HEK293 (cell line): ENCODE results near the gene ITIH2.

Experiments
- CTCF ChIA-PET: fragments of 350-600 bp; formaldehyde crosslinking; extraction: SDS; loops from one replicate; lab custom pipeline; 2021; ENCODE audit warnings: antibody characterized with exemption; lab: Yijun Ruan, JAX
- POLR2A ChIA-PET: fragments of 300-600 bp; formaldehyde crosslinking; extraction: SDS; loops from one replicate; lab custom pipeline; 2020; ENCODE audit warnings: antibody characterized with exemption, inconsistent platforms; lab: Yijun Ruan, JAX
- H3K27ac ChIP-seq: fragments of 200-500 bp; sonication (Bioruptor generic); 2 replicates; pipeline ENCODE4 v1.5.1; 2014; ENCODE audit warnings: low read depth, low read length, control low read depth, inconsistent platforms; ENCODE audit errors: extremely low read depth
- H3K36me3 ChIP-seq, 2 experiments: fragments of 200-500 bp in 1 of 2; sonication (Bioruptor generic) in 1 of 2; 1 replicate in 1 of 2; 2 replicates in 1 of 2; pipeline ENCODE4 v1.5.1; 2014 to 2017; ENCODE audit warnings: inconsistent platforms in 2 of 2, low read length in 2 of 2; ENCODE audit not compliant: control insufficient read depth in 2 of 2, insufficient read depth in 1 of 2
- H3K4me1 ChIP-seq: fragments of 200-500 bp; sonication (Bioruptor generic); 2 replicates; pipeline ENCODE4 v1.5.1; 2014; ENCODE audit warnings: mild to moderate bottlenecking, low read length, inconsistent platforms; ENCODE audit not compliant: control insufficient read depth, insufficient read depth
- H3K4me3 ChIP-seq: 2 replicates; pipeline ENCODE4 v1.5.1; 2011; ENCODE audit warnings: low read depth, mild to moderate bottlenecking, control low read depth, low read length, moderate library complexity
- H3K9me3 ChIP-seq: fragments of 200-500 bp; sonication (Bioruptor generic); 2 replicates; pipeline ENCODE4 v1.5.1; 2014; ENCODE audit warnings: low read depth, low read length, inconsistent platforms; ENCODE audit not compliant: control insufficient read depth, insufficient read depth
- BCL11B ChIP-seq: fragments of 450-650 bp; formaldehyde crosslinking; IDR thresholded peaks from 2 replicates; pipeline ENCODE4 v1.5.1; 2016; ENCODE audit warnings: low read depth, missing biosample characterization, missing genetic modification characterization
- GLI2 ChIP-seq: fragments of 450-650 bp; formaldehyde crosslinking; IDR thresholded peaks from 2 replicates; pipeline ENCODE4; 2017; ENCODE audit warnings: missing biosample characterization, missing genetic modification characterization, low read depth, borderline replicate concordance
- KLF7 ChIP-seq: fragments of 450-650 bp; formaldehyde crosslinking; IDR thresholded peaks from 2 replicates; pipeline ENCODE4 v1.5.1; 2016; ENCODE audit warnings: missing biosample characterization, missing genetic modification characterization, borderline replicate concordance
- OSR2 ChIP-seq: fragments of 450-650 bp; formaldehyde crosslinking; IDR thresholded peaks from 2 replicates; pipeline ENCODE4 v1.5.1; 2016; ENCODE audit warnings: missing biosample characterization, missing genetic modification characterization
- SP7 ChIP-seq: fragments of 450-650 bp; formaldehyde crosslinking; IDR thresholded peaks from 2 replicates; pipeline ENCODE4 v1.5.1; 2016; ENCODE audit warnings: missing biosample characterization, missing genetic modification characterization
- TCF7L2 ChIP-seq: IDR thresholded peaks from 2 replicates; pipeline ENCODE4 v1.6.1; 2011; ENCODE audit warnings: low read depth, mild to moderate bottlenecking, inconsistent platforms, low read length, moderate library complexity, borderline replicate concordance
- YY1 ChIP-seq: fragments of 450-650 bp; formaldehyde crosslinking; IDR thresholded peaks from 2 replicates; pipeline ENCODE4 v1.5.1; 2018; ENCODE audit warnings: missing biosample characterization, missing genetic modification characterization
- ZBTB8A ChIP-seq: fragments of 450-650 bp; formaldehyde crosslinking; IDR thresholded peaks from 2 replicates; pipeline ENCODE4 v1.5.1; 2016; ENCODE audit warnings: missing biosample characterization, missing genetic modification characterization
- ZFP3 ChIP-seq: fragments of 450-650 bp; formaldehyde crosslinking; IDR thresholded peaks from 2 replicates; pipeline ENCODE4 v1.5.1; 2016; ENCODE audit warnings: low read depth, missing biosample characterization, missing genetic modification characterization
- ZNF114 ChIP-seq: fragments of 450-650 bp; formaldehyde crosslinking; IDR thresholded peaks from 2 replicates; pipeline ENCODE4 v1.5.0; 2017; ENCODE audit warnings: missing biosample characterization, missing genetic modification characterization
- ZNF16 ChIP-seq: fragments of 450-650 bp; formaldehyde crosslinking; IDR thresholded peaks from 2 replicates; pipeline ENCODE4 v1.5.1; 2016; ENCODE audit warnings: low read depth, missing biosample characterization, missing genetic modification characterization
- ZNF175 ChIP-seq: fragments of 450-650 bp; formaldehyde crosslinking; IDR thresholded peaks from 2 replicates; pipeline ENCODE4 v1.5.1; 2016; ENCODE audit warnings: missing biosample characterization, missing genetic modification characterization
- ZNF19 ChIP-seq: fragments of 450-650 bp; formaldehyde crosslinking; IDR thresholded peaks from 2 replicates; pipeline ENCODE4; 2016; ENCODE audit warnings: missing biosample characterization, missing genetic modification characterization, low read depth
- ZNF302 ChIP-seq: fragments of 450-650 bp; formaldehyde crosslinking; IDR thresholded peaks from 2 replicates; pipeline ENCODE4 v1.5.1; 2016; ENCODE audit warnings: missing biosample characterization, missing genetic modification characterization, low read depth
- ZNF354C ChIP-seq: fragments of 450-650 bp; formaldehyde crosslinking; IDR thresholded peaks from 2 replicates; pipeline ENCODE4 v1.5.1; 2016; ENCODE audit warnings: missing biosample characterization, missing genetic modification characterization, low read depth, borderline replicate concordance
- ZNF366 ChIP-seq: fragments of 450-650 bp; formaldehyde crosslinking; conservative IDR thresholded peaks from 2 replicates; pipeline ENCODE4 v1.5.1; 2016; ENCODE audit warnings: missing biosample characterization, missing genetic modification characterization
- ZNF394 ChIP-seq: fragments of 450-650 bp; formaldehyde crosslinking; IDR thresholded peaks from 2 replicates; pipeline ENCODE4 v1.5.1; 2016; ENCODE audit warnings: missing biosample characterization, missing genetic modification characterization, mild to moderate bottlenecking, moderate library complexity, borderline replicate concordance
- ZNF404 ChIP-seq: fragments of 450-650 bp; formaldehyde crosslinking; IDR thresholded peaks from 2 replicates; pipeline ENCODE4 v1.5.1; 2017; ENCODE audit warnings: missing biosample characterization, missing genetic modification characterization
- ZNF449 ChIP-seq: fragments of 450-650 bp; formaldehyde crosslinking; IDR thresholded peaks from 2 replicates; pipeline ENCODE4 v1.5.1; 2017; ENCODE audit warnings: missing biosample characterization, mild to moderate bottlenecking, missing genetic modification characterization, moderate library complexity
- ZNF561 ChIP-seq: fragments of 450-650 bp; IDR thresholded peaks from 2 replicates; pipeline ENCODE4 v1.5.1; 2018; ENCODE audit warnings: missing biosample characterization, missing genetic modification characterization, borderline replicate concordance
- ZNF585B ChIP-seq: fragments of 450-650 bp; formaldehyde crosslinking; IDR thresholded peaks from 2 replicates; pipeline ENCODE4 v1.5.1; 2016; ENCODE audit warnings: missing biosample characterization, missing genetic modification characterization
- ZNF792 ChIP-seq: fragments of 450-650 bp; formaldehyde crosslinking; IDR thresholded peaks from 2 replicates; pipeline ENCODE4 v1.5.1; 2016; ENCODE audit warnings: missing biosample characterization, missing genetic modification characterization
- TF ChIP-seq, protein P1 (sequence below): fragments of 450-650 bp; formaldehyde crosslinking; IDR thresholded peaks from 2 replicates; pipeline ENCODE4 v1.5.1; 2016; ENCODE audit warnings: missing biosample characterization, missing genetic modification characterization, borderline replicate concordance
- TF ChIP-seq, protein P2 (sequence below): fragments of 450-650 bp; formaldehyde crosslinking; IDR thresholded peaks from 2 replicates; pipeline ENCODE4 v1.5.1; 2016; ENCODE audit warnings: missing biosample characterization, missing genetic modification characterization
- TF ChIP-seq, protein P3 (sequence below): fragments of 450-650 bp; formaldehyde crosslinking; IDR thresholded peaks from 2 replicates; pipeline ENCODE4 v1.5.1; 2016; ENCODE audit warnings: missing biosample characterization, missing genetic modification characterization

The ITIH2 gene

DNA sequence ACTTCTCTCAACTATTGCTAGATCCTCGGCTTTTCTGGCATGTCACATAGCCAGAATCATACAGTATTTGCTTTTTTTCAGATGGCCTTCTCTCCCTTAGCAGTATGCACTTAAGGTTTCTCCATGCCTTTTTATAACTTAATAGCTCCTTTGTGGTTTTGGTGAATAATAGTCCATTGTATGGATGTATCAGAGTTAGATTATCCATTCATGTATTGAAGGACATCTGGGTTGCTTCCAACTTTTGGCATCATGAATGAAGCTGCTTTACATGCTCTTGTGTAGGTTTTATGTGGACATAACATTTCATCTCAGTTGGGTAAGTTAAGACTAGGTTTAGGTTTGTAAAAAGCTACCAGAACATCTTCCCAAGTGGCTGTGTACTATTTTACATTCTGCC lies 89.4 kb downstream of the ITIH2 start:
- Histone ChIP-seq H3K4me3 (no peak overlapping the region), H3K36me3 (peaks cover 8 to 39% of the 10 kb centered on the region in 2 experiments), H3K4me1 (peaks cover 13% of the 10 kb centered on the region), H3K27ac (no peak overlapping the region), H3K9me3 (no peaks in the 10 kb centered on the region)
- TF ChIP-seq ZNF792 (tag by site-specific recombination), result no peak
- ChIA-PET POLR2A (interaction anchor here (0.6 kb wide), 1 partner anchor 223 kb away, joined by 4 read pairs; no protein-coding TSS in a partner anchor), CTCF (interaction anchor here (0.5 to 0.7 kb wide), 3 partner anchors 11 to 761 kb away, joined by 3 read pairs; no protein-coding TSS in a partner anchor)

GRCh38 chr10:7794251-7795026 lies 91.3 kb downstream of the ITIH2 start:
- ChIA-PET POLR2A (interaction anchor here (1.6 kb wide), 1 partner anchor 24 kb away, joined by 3 read pairs; the partner anchor contains the start of gene TAF3), CTCF (interaction anchor here (0.6 kb wide), 1 partner anchor 1780 kb away, joined by 4 read pairs; no protein-coding TSS in a partner anchor)
- H3K36me3 ChIP-seq, result peaks cover 27 to 56% of the 10 kb centered on the region in 2 experiments
- H3K4me1 ChIP-seq, result peaks cover 12% of the 10 kb centered on the region
- H3K9me3 ChIP-seq, result no peaks in the 10 kb centered on the region
- no peak overlapping the region for H3K4me3 ChIP-seq
- no peak for TF ChIP-seq ZNF19
- TF ChIP-seq ZNF175 (tag by site-specific recombination), result no peak
- TF ChIP-seq OSR2 (tag by site-specific recombination), result no peak
- no peak for TF ChIP-seq YY1
- no peak for TF ChIP-seq ZNF366 (tag by site-specific recombination)
- TF ChIP-seq GLI2 (tag by site-specific recombination), result no peak
- no peak for TF ChIP-seq ZNF114 (tag by site-specific recombination)
- TF ChIP-seq BCL11B (tag by site-specific recombination), result no peak
- no peak for TF ChIP-seq SP7 (tag by site-specific recombination)
- TF ChIP-seq ZNF585B (tag by site-specific recombination), result no peak
- no peak for TF ChIP-seq ZNF16
- TF ChIP-seq, protein P1, sequence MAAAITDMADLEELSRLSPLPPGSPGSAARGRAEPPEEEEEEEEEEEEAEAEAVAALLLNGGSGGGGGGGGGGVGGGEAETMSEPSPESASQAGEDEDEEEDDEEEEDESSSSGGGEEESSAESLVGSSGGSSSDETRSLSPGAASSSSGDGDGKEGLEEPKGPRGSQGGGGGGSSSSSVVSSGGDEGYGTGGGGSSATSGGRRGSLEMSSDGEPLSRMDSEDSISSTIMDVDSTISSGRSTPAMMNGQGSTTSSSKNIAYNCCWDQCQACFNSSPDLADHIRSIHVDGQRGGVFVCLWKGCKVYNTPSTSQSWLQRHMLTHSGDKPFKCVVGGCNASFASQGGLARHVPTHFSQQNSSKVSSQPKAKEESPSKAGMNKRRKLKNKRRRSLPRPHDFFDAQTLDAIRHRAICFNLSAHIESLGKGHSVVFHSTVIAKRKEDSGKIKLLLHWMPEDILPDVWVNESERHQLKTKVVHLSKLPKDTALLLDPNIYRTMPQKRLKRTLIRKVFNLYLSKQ (tag by site-specific recombination), result no peak
- TF ChIP-seq ZNF302 (tag by site-specific recombination), result no peak
- TF ChIP-seq ZFP3, result no peak
- no peak for TF ChIP-seq ZBTB8A (tag by site-specific recombination)
- TF ChIP-seq, all 188 proteins: peak for 0
- no peak overlapping the region for H3K27ac ChIP-seq

- Histone ChIP-seq H3K36me3 (peaks cover 36 to 63% of the 10 kb centered on the region in 2 experiments), H3K27ac (no peak overlapping the region), H3K9me3 (no peaks in the 10 kb centered on the region), H3K4me1 (peaks cover 7% of the 10 kb centered on the region), H3K4me3 (no peak overlapping the region)
- POLR2A ChIA-PET, result interaction anchor here (1.6 kb wide), 1 partner anchor 23 kb away, joined by 3 read pairs; the partner anchor contains the start of gene TAF3
- CTCF ChIA-PET, result no interaction called here
- TF ChIP-seq, protein P2, sequence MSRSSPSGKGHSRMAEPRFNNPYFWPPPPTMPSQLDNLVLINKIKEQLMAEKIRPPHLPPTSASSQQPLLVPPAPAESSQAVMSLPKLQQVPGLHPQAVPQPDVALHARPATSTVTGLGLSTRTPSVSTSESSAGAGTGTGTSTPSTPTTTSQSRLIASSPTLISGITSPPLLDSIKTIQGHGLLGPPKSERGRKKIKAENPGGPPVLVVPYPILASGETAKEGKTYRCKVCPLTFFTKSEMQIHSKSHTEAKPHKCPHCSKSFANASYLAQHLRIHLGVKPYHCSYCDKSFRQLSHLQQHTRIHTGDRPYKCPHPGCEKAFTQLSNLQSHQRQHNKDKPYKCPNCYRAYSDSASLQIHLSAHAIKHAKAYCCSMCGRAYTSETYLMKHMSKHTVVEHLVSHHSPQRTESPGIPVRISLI (tag by site-specific recombination), result no peak
- TF ChIP-seq ZNF404 (tag by site-specific recombination), result no peak
- TF ChIP-seq ZNF449, result peak; percentile 77
- TF ChIP-seq, protein P3, sequence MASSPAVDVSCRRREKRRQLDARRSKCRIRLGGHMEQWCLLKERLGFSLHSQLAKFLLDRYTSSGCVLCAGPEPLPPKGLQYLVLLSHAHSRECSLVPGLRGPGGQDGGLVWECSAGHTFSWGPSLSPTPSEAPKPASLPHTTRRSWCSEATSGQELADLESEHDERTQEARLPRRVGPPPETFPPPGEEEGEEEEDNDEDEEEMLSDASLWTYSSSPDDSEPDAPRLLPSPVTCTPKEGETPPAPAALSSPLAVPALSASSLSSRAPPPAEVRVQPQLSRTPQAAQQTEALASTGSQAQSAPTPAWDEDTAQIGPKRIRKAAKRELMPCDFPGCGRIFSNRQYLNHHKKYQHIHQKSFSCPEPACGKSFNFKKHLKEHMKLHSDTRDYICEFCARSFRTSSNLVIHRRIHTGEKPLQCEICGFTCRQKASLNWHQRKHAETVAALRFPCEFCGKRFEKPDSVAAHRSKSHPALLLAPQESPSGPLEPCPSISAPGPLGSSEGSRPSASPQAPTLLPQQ, result no peak
- no peak for TF ChIP-seq ZNF561 (tag by site-specific recombination)
- no peak for TF ChIP-seq ZNF394 (tag by site-specific recombination)
- TF ChIP-seq TCF7L2, result no peak
- no peak for TF ChIP-seq KLF7 (tag by site-specific recombination)
- no peak for TF ChIP-seq ZNF354C (tag by site-specific recombination)
Measured at GRCh38 chr10:7795605-7796004, 92.5 kb downstream of the ITIH2 start.
